Endothelial cell of umbilical vein (primary cell): ENCODE measurements around the gene GPR137. TPM values are rescaled to one million over a fixed set of nuclear protein-coding genes. Genes with fewer than 3 reads are reported as not detected.
A peak's percentile ranks its signal among the peaks of the same experiment; 100 is the strongest.

Experiments
- BruUV-seq: library from RNA; stranded (reverse); fragments of 400-500 nt; replicated peaks from 2 replicates; lab custom pipeline; 2021; lab: Mats Ljungman, UMichigan
- CTCF ChIA-PET: fragments of 300-600, 350-600 bp; sonication (Branson Sonifier 250); formaldehyde crosslinking; loops from one replicate; lab custom pipeline; 2021; ENCODE audit warnings: antibody characterized with exemption, inconsistent platforms; lab: Charles Lee
- POLR2A ChIA-PET: fragments of 300-600, 350-600 bp; sonication (Branson Sonifier 250); formaldehyde crosslinking; loops from one replicate; lab custom pipeline; 2021; ENCODE audit warnings: antibody characterized with exemption, inconsistent platforms; lab: Charles Lee
- DNase-seq: peaks from one replicate; pipeline ENCODE4 v3.0.0-alpha.2; 2011; ENCODE audit warnings: low read depth, low spot score
- FAIRE-seq: peaks from 2 replicates; lab custom pipeline; 2011; peaks lifted over from hg19 to GRCh38; lab: Jason Lieb, UNC
- H2AFZ ChIP-seq: 2 replicates; pipeline ENCODE4 v1.6.0; 2012; ENCODE audit warnings: low read depth, low read length, control low read depth, inconsistent platforms
- H3K27ac ChIP-seq: 2 replicates; pipeline ENCODE4 v1.5.1; 2011; ENCODE audit warnings: low read depth, mild to moderate bottlenecking, control low read depth, low read length, moderate library complexity; ENCODE audit not compliant: insufficient read depth
- H3K27me3 ChIP-seq, 2 experiments: 2 replicates each; pipeline versions ENCODE4 v1.6.0 to v1.6.1; 2011; ENCODE audit warnings: low read length in 2 of 2, mixed read lengths in 1 of 2; ENCODE audit not compliant: control insufficient read depth in 2 of 2, insufficient read depth in 2 of 2
- H3K36me3 ChIP-seq, 2 experiments: 2 replicates in 1 of 2; 3 replicates in 1 of 2; pipeline ENCODE4 v1.5.1; 2011; ENCODE audit warnings: low read length in 2 of 2, mild to moderate bottlenecking in 1 of 2, moderate library complexity in 1 of 2; ENCODE audit not compliant: control insufficient read depth in 2 of 2, insufficient read depth in 2 of 2; ENCODE audit errors: extremely low read depth in 1 of 2
- H3K4me1 ChIP-seq: 3 replicates; pipeline ENCODE4 v1.5.1; 2011; ENCODE audit warnings: mild to moderate bottlenecking, low read length; ENCODE audit not compliant: control insufficient read depth, insufficient read depth; ENCODE audit errors: extremely low read depth
- H3K4me2 ChIP-seq: 2 replicates; pipeline ENCODE4 v1.6.1; 2011; ENCODE audit warnings: low read length, control low read depth, mixed read lengths; ENCODE audit not compliant: insufficient read depth
- H3K4me3 ChIP-seq, 3 experiments: fragments of 200-600 bp in 1 of 3; sonication (generic), shearing (Covaris generic) in 1 of 3; replicated peaks in 1 of 3; 2 replicates each; pipeline ENCODE4 v1.5.1; 2011 to 2016; ENCODE audit warnings: control low read depth in 3 of 3, low read length in 3 of 3, mild to moderate bottlenecking in 2 of 3, inconsistent platforms in 1 of 3, low read depth in 1 of 3, moderate library complexity in 1 of 3; ENCODE audit not compliant: insufficient read depth in 1 of 3
- H3K79me2 ChIP-seq: 2 replicates; pipeline ENCODE4 v1.6.0; 2012; ENCODE audit warnings: low read length, inconsistent platforms; ENCODE audit not compliant: control insufficient read depth, insufficient read depth
- H3K9ac ChIP-seq: replicated peaks from 2 replicates; pipeline ENCODE3; 2011; ENCODE audit warnings: low read length, control low read depth; ENCODE audit not compliant: insufficient read depth; ENCODE audit errors: extremely low read depth
- H3K9me1 ChIP-seq: replicated peaks from 3 replicates; pipeline ENCODE4 v1.6.0; 2011; ENCODE audit warnings: mild to moderate bottlenecking, low read length; ENCODE audit not compliant: control insufficient read depth, insufficient read depth; ENCODE audit errors: extremely low read depth
- H3K9me3 ChIP-seq: replicated peaks from 2 replicates; pipeline ENCODE4 v1.5.1; 2012; ENCODE audit warnings: low read length, inconsistent platforms; ENCODE audit not compliant: control insufficient read depth, insufficient read depth
- H4K20me1 ChIP-seq: replicated peaks from 2 replicates; pipeline ENCODE3; 2011; ENCODE audit warnings: mild to moderate bottlenecking, low read length; ENCODE audit not compliant: control insufficient read depth, insufficient read depth; ENCODE audit errors: extremely low read depth
- EZH2 ChIP-seq: IDR thresholded peaks from 2 replicates; pipeline ENCODE4 v1.6.1; 2012; ENCODE audit warnings: borderline replicate concordance, low read depth, mild to moderate bottlenecking, moderate library complexity, low read length, inconsistent platforms; ENCODE audit not compliant: severe bottlenecking
- FOS ChIP-seq: IDR thresholded peaks from 2 replicates; pipeline ENCODE4 v1.6.1; 2011; ENCODE audit warnings: mild to moderate bottlenecking, low read length, moderate library complexity, borderline replicate concordance; ENCODE audit not compliant: insufficient read depth
- GATA2 ChIP-seq: IDR thresholded peaks from 2 replicates; pipeline ENCODE4 v1.7.0; 2011; ENCODE audit warnings: low read depth, mild to moderate bottlenecking, moderate library complexity, mixed read lengths, low read length; ENCODE audit not compliant: insufficient read length, insufficient read depth
- JUN ChIP-seq: IDR thresholded peaks from 2 replicates; pipeline ENCODE4 v1.6.1; 2011; ENCODE audit warnings: borderline replicate concordance, low read depth; ENCODE audit not compliant: insufficient read length, insufficient read depth
- MYC ChIP-seq: IDR thresholded peaks from one replicate; pipeline ENCODE4 v1.6.1; 2011; ENCODE audit warnings: mild to moderate bottlenecking, low read depth, low read length
- POLR2A ChIP-seq: IDR thresholded peaks from 2 replicates; pipeline ENCODE4 v1.6.1; 2012; ENCODE audit warnings: low read depth, mild to moderate bottlenecking, control low read depth, low read length
- POLR2AphosphoS5 ChIP-seq: IDR thresholded peaks from 2 replicates; pipeline ENCODE4 v1.6.1; 2012; ENCODE audit warnings: low read depth, mild to moderate bottlenecking, control low read depth, low read length, moderate library complexity; ENCODE audit not compliant: insufficient read depth
- dilution Hi-C: fragments of 300-500 bp; cut with MboI; formaldehyde crosslinking; loops from one replicate; pipeline ENCODE4 v1.15.0; 2019; ENCODE audit warnings: low sequenced_read_pairs; ENCODE audit not compliant: extremely low pct_ligation_motif_present
- intact Hi-C: fragments of 100-400 bp; cut with micrococcal nuclease; formaldehyde crosslinking; loops from one replicate; pipeline ENCODE4 v1.10.0; 2022
- polyA plus RNA-seq, 4 experiments: library from polyadenylated mRNA; depleted of rRNA in 3 of 4; stranded (reverse) in 3 of 4; unstranded in 1 of 4; fragments of >200 nt; gene quantifications; 2 replicates each; pipeline versions ENCODE4 v1.2.1 to v1.2.3, GENCODE V29; 2011 to 2012; ENCODE audit warnings: missing spikeins in 1 of 4
- total RNA-seq: library from RNA; stranded (reverse); gene quantifications from 2 replicates; pipeline ENCODE4 v1.2.3, GENCODE V29; 2021
- TF ChIP-seq, protein P1 (sequence below), 2 donors: IDR thresholded peaks; 1 replicate in 1 of 2; 2 replicates in 1 of 2; pipeline ENCODE4 v1.5.1; 2011; ENCODE audit warnings: low read length in 2 of 2, mild to moderate bottlenecking in 2 of 2, moderate library complexity in 2 of 2, control low read depth in 1 of 2, inconsistent platforms in 1 of 2, low read depth in 1 of 2; ENCODE audit not compliant: insufficient read depth in 1 of 2; ENCODE audit errors: extremely low read depth in 1 of 2

Gene GPR137
- total and polyA plus RNA-seq, 2 donors (not counting 3 experiments of a cell fraction or from before 2014, with no cell fraction given): 40.9 to 42.5 TPM

DNA sequence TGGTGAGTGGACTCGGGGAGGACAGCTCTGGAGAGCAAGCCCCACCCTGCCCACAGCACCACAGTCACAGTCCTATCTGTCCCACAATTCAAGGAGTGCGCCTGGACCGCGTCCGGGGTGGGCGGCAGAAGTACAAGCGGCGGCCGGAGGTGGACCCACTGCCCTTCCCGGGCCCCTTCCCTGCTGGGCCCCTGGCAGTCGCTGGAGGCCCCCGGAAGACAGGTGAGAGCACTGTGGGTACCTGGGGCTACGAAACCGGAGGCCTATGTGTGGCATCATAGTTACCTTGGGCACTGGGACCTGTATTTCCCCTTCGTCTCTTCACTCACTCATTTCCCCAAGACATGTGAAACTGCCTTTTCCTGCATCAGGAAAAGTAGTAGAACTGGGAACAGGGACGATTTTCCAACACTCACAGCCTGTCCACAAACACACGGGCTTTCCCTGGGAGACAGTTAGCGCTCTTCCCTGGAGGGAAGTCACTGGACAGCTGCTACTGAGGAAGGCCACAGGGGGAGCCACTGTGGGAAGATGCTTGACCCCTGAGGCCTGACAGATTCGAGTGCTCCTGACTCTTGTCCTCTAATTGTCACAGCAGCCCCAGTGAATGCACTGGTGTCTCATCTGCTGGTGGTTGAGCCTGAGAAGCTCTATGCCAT lies 28.6 kb downstream of the GPR137 start:
- H3K27ac ChIP-seq: no peak overlapping the region
- no peak overlapping the region for H3K4me2 ChIP-seq
- dilution Hi-C loops: no loop called here
- no peak overlapping the region for H3K4me3 ChIP-seq
- H3K36me3 ChIP-seq: peaks cover 2 to 7% of the 10 kb centered on the region in 2 experiments
- DNase-seq (no peak), FAIRE-seq (no peak)
- H2AFZ ChIP-seq: no peak overlapping the region
- CTCF ChIA-PET: no interaction called here
- H3K79me2 ChIP-seq: peaks cover 4% of the 10 kb centered on the region
- no peaks in the 10 kb centered on the region for H3K9me1 ChIP-seq
- H3K9me3 ChIP-seq: no peaks in the 10 kb centered on the region
- POLR2A ChIA-PET: no interaction called here
- no peak overlapping the region for H3K9ac ChIP-seq
- peaks cover 9% of the 10 kb centered on the region for H3K4me1 ChIP-seq
- H3K27me3 ChIP-seq: no peaks in the 10 kb centered on the region
- intact Hi-C loops: no loop called here
- H4K20me1 ChIP-seq: no peaks in the 10 kb centered on the region
- no TSS peak for BruUV-seq
- TF ChIP-seq EZH2 (no peak), JUN (no peak), MYC (no peak), FOS (no peak), GATA2 (no peak), POLR2A (no peak), POLR2AphosphoS5 (no peak)
- TF ChIP-seq, protein P1, sequence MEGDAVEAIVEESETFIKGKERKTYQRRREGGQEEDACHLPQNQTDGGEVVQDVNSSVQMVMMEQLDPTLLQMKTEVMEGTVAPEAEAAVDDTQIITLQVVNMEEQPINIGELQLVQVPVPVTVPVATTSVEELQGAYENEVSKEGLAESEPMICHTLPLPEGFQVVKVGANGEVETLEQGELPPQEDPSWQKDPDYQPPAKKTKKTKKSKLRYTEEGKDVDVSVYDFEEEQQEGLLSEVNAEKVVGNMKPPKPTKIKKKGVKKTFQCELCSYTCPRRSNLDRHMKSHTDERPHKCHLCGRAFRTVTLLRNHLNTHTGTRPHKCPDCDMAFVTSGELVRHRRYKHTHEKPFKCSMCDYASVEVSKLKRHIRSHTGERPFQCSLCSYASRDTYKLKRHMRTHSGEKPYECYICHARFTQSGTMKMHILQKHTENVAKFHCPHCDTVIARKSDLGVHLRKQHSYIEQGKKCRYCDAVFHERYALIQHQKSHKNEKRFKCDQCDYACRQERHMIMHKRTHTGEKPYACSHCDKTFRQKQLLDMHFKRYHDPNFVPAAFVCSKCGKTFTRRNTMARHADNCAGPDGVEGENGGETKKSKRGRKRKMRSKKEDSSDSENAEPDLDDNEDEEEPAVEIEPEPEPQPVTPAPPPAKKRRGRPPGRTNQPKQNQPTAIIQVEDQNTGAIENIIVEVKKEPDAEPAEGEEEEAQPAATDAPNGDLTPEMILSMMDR (IDR thresholded peaks at IDR 0.05; ENCODE audit: extremely low read depth in 1 of 2, insufficient read depth in 1 of 2, low read depth in 1 of 2, low read length in 2 of 2): peak in 1 of 2 donors; percentile 8
